ENCODE data around the gene OR9A2. TPM values are rescaled to one million over a fixed set of nuclear protein-coding genes. Genes with fewer than 3 reads are reported as not detected.

Gene OR9A2
- total and polyA plus RNA-seq, 4 donors: 0.08 TPM; not detected in 3

DNA sequence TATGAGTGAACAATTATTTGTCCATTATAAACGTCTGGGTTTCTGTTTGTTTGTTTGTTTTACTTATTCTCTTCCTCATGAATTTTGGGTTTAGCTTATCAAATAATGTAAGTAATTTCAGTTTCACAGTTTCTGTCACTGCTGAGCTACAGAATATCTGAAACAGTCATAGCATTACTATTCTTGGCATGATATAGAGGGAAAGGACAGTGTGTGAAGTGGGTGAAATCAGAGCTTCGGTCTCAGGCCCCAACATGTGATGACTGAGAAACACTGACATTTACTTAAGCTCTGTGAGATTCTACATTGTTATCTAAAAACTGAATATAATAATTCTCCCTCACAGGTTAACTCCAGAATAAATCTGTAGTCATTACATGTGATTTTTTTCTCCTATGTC is 16.5 kb upstream of the OR9A2 start (continued):
- TF ChIP-seq, protein P1, sequence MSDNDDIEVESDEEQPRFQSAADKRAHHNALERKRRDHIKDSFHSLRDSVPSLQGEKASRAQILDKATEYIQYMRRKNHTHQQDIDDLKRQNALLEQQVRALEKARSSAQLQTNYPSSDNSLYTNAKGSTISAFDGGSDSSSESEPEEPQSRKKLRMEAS (IDR thresholded peaks at IDR 0.05): no peak
- TF ChIP-seq SP1 (IDR thresholded peaks at IDR 0.05) (no peak), GABPA (IDR thresholded peaks at IDR 0.05 in 1 of 2, conservative IDR thresholded peaks at IDR 0.05 in 1 of 2) (no peak), FOXA2 (IDR thresholded peaks at IDR 0.05) (no peak), RXRA (IDR thresholded peaks at IDR 0.05) (no peak)

DNA sequence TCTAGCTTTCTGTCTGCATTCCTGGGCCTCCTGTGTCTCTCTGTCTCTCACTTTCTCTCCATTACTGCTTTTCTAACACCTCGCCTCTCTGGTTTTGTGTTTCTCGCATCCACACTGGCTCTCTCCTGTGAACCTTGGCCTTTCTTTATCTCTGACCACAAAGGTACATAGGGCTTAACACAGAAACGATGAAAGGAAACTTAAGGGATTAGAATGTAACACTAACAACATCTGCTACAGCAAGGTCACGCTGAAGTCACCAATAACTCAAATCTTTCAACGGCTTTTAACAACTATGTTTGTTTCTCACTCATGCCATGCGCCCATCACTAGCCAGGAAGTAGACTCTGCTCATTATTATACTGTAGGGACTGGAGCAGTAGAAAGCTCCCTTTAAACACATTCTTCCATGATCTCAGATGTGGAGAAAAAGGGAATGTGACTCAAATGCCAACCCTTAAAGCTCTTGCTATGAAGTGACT is 15.9 kb upstream of the OR9A2 start:
- TF ChIP-seq, protein P1 (IDR thresholded peaks at IDR 0.05): no peak
- TF ChIP-seq ATF3 (IDR thresholded peaks at IDR 0.05) (no peak), GABPA (IDR thresholded peaks at IDR 0.05 in 1 of 2, conservative IDR thresholded peaks at IDR 0.05 in 1 of 2) (no peak), SP1 (IDR thresholded peaks at IDR 0.05) (no peak), FOXA2 (IDR thresholded peaks at IDR 0.05) (no peak), HNF4A (conservative IDR thresholded peaks at IDR 0.05) (no peak)
- Histone ChIP-seq H3K4me3 (ENCODE audit: low read depth in 1 of 3, low read length in 3 of 3) (no peak overlapping the region), H3K4me1 (ENCODE audit: control insufficient read depth in 4 of 4, insufficient read depth in 4 of 4, low read length in 3 of 4) (peaks cover 0 to 2% (median 0%) of the 10 kb centered on the region in 4 donors), H3K9ac (ENCODE audit: low read depth in 1 of 2, low read length in 2 of 2) (no peak overlapping the region), H3K9me3 (ENCODE audit: control insufficient read depth in 4 of 4, low read length in 3 of 4) (no peaks in the 10 kb centered on the region), H3K36me3 (ENCODE audit: control insufficient read depth in 4 of 4, insufficient read depth in 3 of 4, low read depth in 1 of 4, low read length in 3 of 4) (no peaks in the 10 kb centered on the region), H3K27me3 (ENCODE audit: control insufficient read depth in 4 of 4, insufficient read depth in 4 of 4, low read length in 3 of 4) (no peaks in the 10 kb centered on the region), H3K27ac (ENCODE audit: low read depth in 1 of 2, low read length in 2 of 2) (no peak overlapping the region)
- no peak for DNase-seq (ENCODE audit: low spot score)
- 41% methylated on average over 6 of the region's 6 CpGs for WGBS

- no peaks in the 10 kb centered on the region for H3K9me3 ChIP-seq (ENCODE audit: control insufficient read depth in 4 of 4, low read length in 3 of 4)
- 76% methylated on average over 3 of the region's 3 CpGs for WGBS
- no peak for DNase-seq (ENCODE audit: low spot score)
- H3K27ac ChIP-seq (ENCODE audit: low read depth in 1 of 2, low read length in 2 of 2): no peak overlapping the region
- H3K4me1 ChIP-seq (ENCODE audit: control insufficient read depth in 4 of 4, insufficient read depth in 4 of 4, low read length in 3 of 4): peaks cover 0 to 2% (median 0%) of the 10 kb centered on the region in 4 donors
- no peaks in the 10 kb centered on the region for H3K36me3 ChIP-seq (ENCODE audit: control insufficient read depth in 4 of 4, insufficient read depth in 3 of 4, low read depth in 1 of 4, low read length in 3 of 4)
- TF ChIP-seq YY1 (IDR thresholded peaks at IDR 0.05): no peak
- no peak for TF ChIP-seq ATF3 (IDR thresholded peaks at IDR 0.05)
- no peak for TF ChIP-seq FOXA2 (IDR thresholded peaks at IDR 0.05)
- TF ChIP-seq RAD21 (IDR thresholded peaks at IDR 0.05): no peak
- H3K9ac ChIP-seq (ENCODE audit: low read depth in 1 of 2, low read length in 2 of 2): no peak overlapping the region
- no peak overlapping the region for H3K4me3 ChIP-seq (ENCODE audit: low read depth in 1 of 3, low read length in 3 of 3)
- no peaks in the 10 kb centered on the region for H3K27me3 ChIP-seq (ENCODE audit: control insufficient read depth in 4 of 4, insufficient read depth in 4 of 4, low read length in 3 of 4)
Observed at GRCh38 chr7:143042159-143042789, 15.3 kb upstream of the OR9A2 start.

- 85% methylated on average over 6 of the region's 6 CpGs for WGBS
Observed at GRCh38 chr7:143041346-143041745, 14.4 kb upstream of the OR9A2 start.

More at GRCh38 chr7:143041346-143041745, 14.4 kb upstream of the OR9A2 start:
- DNase-seq (ENCODE audit: low spot score): no peak
- Histone ChIP-seq H3K27me3 (ENCODE audit: control insufficient read depth in 4 of 4, insufficient read depth in 4 of 4, low read length in 3 of 4) (no peaks in the 10 kb centered on the region), H3K27ac (ENCODE audit: low read depth in 1 of 2, low read length in 2 of 2) (no peak overlapping the region), H3K9ac (ENCODE audit: low read depth in 1 of 2, low read length in 2 of 2) (no peak overlapping the region), H3K4me1 (ENCODE audit: control insufficient read depth in 4 of 4, insufficient read depth in 4 of 4, low read length in 3 of 4) (no peaks in the 10 kb centered on the region), H3K9me3 (ENCODE audit: control insufficient read depth in 4 of 4, low read length in 3 of 4) (no peaks in the 10 kb centered on the region), H3K4me3 (ENCODE audit: low read depth in 1 of 3, low read length in 3 of 3) (no peak overlapping the region), H3K36me3 (ENCODE audit: control insufficient read depth in 4 of 4, insufficient read depth in 3 of 4, low read depth in 1 of 4, low read length in 3 of 4) (no peaks in the 10 kb centered on the region)
- TF ChIP-seq FOXA1 (IDR thresholded peaks at IDR 0.05): no peak

Data from liver (tissue), 9 donors.